Upper lobe of left lung (tissue), 6 donors: ENCODE results near the gene PMAIP1. TPM values are rescaled to one million over a fixed set of nuclear protein-coding genes. Genes with fewer than 3 reads are reported as not detected.

Experiments used
- ATAC-seq, 2 donors: fragments of 200-7000 bp; cut with Tn5 transposase; one replicate each; pipeline ENCODE4 v1.9.1; 2022; ENCODE audit warnings: mild to moderate bottlenecking in 2 of 2, moderate library complexity in 2 of 2; ENCODE audit not compliant: low FRiP score in 2 of 2
- DNase-seq, 2 donors: peaks; one replicate each; pipeline ENCODE4 v3.0.0-alpha.2; 2019 to 2020
- H3K27ac ChIP-seq, 4 donors: fragments of 200-600 bp; sonication (generic); one replicate each; pipeline ENCODE4 v1.5.1; 2016 to 2019
- H3K27me3 ChIP-seq, 4 donors: fragments of 200-600 bp; sonication (generic); one replicate each; pipeline ENCODE4 v1.5.1; 2017 to 2019
- H3K36me3 ChIP-seq, 4 donors: fragments of 200-600 bp; sonication (generic); one replicate each; pipeline ENCODE4 v1.5.1; 2016 to 2019
- H3K4me1 ChIP-seq, 4 donors: fragments of 200-600 bp; sonication (generic); one replicate each; pipeline ENCODE4 v1.5.1; 2018 to 2019
- H3K4me3 ChIP-seq, 4 donors: fragments of 200-600 bp; sonication (generic); one replicate each; pipeline ENCODE4 v1.5.1; 2017 to 2019; ENCODE audit warnings: mild to moderate bottlenecking in 2 of 4, moderate library complexity in 1 of 4
- H3K9me3 ChIP-seq, 4 donors: fragments of 200-600 bp; sonication (generic); one replicate each; pipeline ENCODE4 v1.5.1; 2018 to 2019
- EP300 ChIP-seq, 4 donors: sonication (generic); formaldehyde crosslinking; IDR thresholded peaks; one replicate each; pipeline ENCODE4 v1.5.1; 2017; ENCODE audit warnings: antibody characterized with exemption in 4 of 4, control low read depth in 2 of 4
- POLR2A ChIP-seq, 4 donors: fragments of 450-650 bp; IDR thresholded peaks; one replicate each; pipeline ENCODE4 v1.5.1; 2016 to 2017; ENCODE audit warnings: antibody characterized with exemption in 4 of 4, mild to moderate bottlenecking in 2 of 4
- POLR2AphosphoS5 ChIP-seq, 2 donors: sonication (generic); formaldehyde crosslinking; IDR thresholded peaks; one replicate each; pipeline ENCODE4 v1.5.1; 2017; ENCODE audit warnings: antibody characterized with exemption in 2 of 2
- WGBS, 2 donors: methylation state at CpG; one replicate each; pipeline ENCODE4 v1.1.5; 2017 to 2018; 5-methylcytosine and 5-hydroxymethylcytosine counted together
- total RNA-seq, 6 donors: library from RNA; depleted of rRNA in 4 of 6; stranded (reverse); fragments of >200 nt in 4 of 6; gene quantifications; one replicate each; pipeline versions ENCODE4 v1.1.0 to v1.2.1, GENCODE V29; 2016 to 2021
- TF ChIP-seq, protein P1 (sequence below), 6 experiments: fragments of 450-650 bp in 4 of 6; fragments of 200-600 bp in 2 of 6; sonication (generic) in 2 of 6; IDR thresholded peaks; one replicate each; pipeline ENCODE4 v1.5.1; 2016 to 2019; ENCODE audit warnings: antibody characterized with exemption in 6 of 6
- donor health status: DM: no; HTN: no; CAD: no; lungs with moderate emphysema.
- donor health status: DM: no; HTN: yes; CAD: no; lungs with severe emphysema.

The PMAIP1 gene
- total RNA-seq, 6 donors from 2014 or later: 0.67 to 5.5 (median 4.4) TPM; not detected in 1

DNA sequence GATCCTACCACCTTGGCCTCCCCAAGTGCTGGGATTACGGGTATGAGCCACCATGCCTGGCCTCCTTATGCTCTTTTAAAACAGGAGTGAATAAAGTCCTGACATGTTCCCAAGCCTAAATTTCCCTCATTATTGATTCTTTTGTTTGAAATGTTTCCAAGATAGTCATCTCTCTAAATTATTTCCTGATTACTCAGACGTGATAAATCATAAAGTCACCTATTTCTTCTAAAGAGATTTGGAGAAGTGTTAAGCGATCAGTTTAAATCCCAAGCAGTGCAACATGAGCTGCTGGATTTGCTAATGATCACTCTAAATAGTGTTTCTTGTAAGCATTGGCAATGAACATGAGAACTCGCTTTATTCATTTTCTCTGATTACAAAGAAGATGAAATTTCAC, 51.8 kb downstream of the PMAIP1 start:
- Histone ChIP-seq H3K27ac (no peak overlapping the region), H3K27me3 (no peaks in the 10 kb centered on the region), H3K4me1 (no peaks in the 10 kb centered on the region), H3K36me3 (no peaks in the 10 kb centered on the region), H3K4me3 (no peak overlapping the region), H3K9me3 (no peaks in the 10 kb centered on the region)
- TF ChIP-seq POLR2A (IDR thresholded peaks at IDR 0.05) (no peak), EP300 (IDR thresholded peaks at IDR 0.05) (no peak), POLR2AphosphoS5 (IDR thresholded peaks at IDR 0.05) (no peak)
- TF ChIP-seq, protein P1, sequence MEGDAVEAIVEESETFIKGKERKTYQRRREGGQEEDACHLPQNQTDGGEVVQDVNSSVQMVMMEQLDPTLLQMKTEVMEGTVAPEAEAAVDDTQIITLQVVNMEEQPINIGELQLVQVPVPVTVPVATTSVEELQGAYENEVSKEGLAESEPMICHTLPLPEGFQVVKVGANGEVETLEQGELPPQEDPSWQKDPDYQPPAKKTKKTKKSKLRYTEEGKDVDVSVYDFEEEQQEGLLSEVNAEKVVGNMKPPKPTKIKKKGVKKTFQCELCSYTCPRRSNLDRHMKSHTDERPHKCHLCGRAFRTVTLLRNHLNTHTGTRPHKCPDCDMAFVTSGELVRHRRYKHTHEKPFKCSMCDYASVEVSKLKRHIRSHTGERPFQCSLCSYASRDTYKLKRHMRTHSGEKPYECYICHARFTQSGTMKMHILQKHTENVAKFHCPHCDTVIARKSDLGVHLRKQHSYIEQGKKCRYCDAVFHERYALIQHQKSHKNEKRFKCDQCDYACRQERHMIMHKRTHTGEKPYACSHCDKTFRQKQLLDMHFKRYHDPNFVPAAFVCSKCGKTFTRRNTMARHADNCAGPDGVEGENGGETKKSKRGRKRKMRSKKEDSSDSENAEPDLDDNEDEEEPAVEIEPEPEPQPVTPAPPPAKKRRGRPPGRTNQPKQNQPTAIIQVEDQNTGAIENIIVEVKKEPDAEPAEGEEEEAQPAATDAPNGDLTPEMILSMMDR (IDR thresholded peaks at IDR 0.05): no peak
- DNase-seq (no peak), ATAC-seq (no peak)
- WGBS, 2 donors: 83 to 86% methylated on average over 4 of the region's 4 CpGs

DNA sequence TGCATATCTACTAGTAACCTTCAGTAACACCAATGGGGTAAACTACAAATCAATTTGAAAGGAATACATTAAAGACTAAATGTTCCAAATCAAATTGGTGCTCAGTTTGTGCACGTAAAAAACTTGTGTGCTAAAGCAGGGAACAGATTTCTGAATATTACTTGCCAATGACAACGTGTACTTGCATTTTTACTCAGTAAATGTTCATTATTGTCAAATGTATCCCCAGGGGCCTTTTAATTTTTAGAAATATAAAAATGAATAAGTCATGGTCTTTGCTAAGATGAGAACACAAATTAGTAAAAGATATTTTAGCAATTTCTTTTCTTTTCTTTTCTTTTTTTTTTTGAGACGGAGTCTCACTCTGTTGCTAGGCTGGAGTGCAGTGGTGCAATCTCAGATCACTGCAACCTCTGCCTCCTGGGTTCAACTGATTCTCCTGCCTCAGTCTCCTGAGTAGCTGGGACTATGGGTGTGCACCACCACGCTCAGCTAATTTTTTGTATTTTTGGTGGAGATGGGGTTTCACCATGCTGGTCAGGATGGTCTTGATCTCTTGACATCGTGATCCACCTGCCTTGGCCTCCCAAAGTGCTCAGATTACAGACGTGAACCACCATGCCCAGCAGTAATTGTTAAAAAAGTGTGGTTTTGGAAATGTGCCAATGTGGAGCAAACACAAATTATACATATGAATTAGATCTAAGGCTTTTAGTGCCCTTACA, 52.6 kb downstream of the PMAIP1 start:
- 81 to 83% methylated on average over 6 of the region's 6 CpGs for WGBS, 2 donors
- Histone ChIP-seq H3K4me3 (no peak overlapping the region), H3K27ac (no peak overlapping the region), H3K9me3 (no peaks in the 10 kb centered on the region), H3K27me3 (no peaks in the 10 kb centered on the region), H3K36me3 (no peaks in the 10 kb centered on the region), H3K4me1 (no peaks in the 10 kb centered on the region)
- DNase-seq: no peak
- ATAC-seq: no peak
- TF ChIP-seq, protein P1 (IDR thresholded peaks at IDR 0.05): no peak
- TF ChIP-seq POLR2A (IDR thresholded peaks at IDR 0.05) (no peak), POLR2AphosphoS5 (IDR thresholded peaks at IDR 0.05) (no peak), EP300 (IDR thresholded peaks at IDR 0.05) (no peak)

Other genes with a start within 250 kb of the PMAIP1 start
- gene CCBE1, start 202.6 kb upstream of the PMAIP1 start, total RNA-seq: 10 to 100 TPM in 4 of 6 donors, 1 to 10 TPM in 2; 8.7 to 23.6 (median 12.3) TPM